GM19239 (cell line): ENCODE measurements around the gene SPINK1.
A peak's percentile ranks its signal among the peaks of the same experiment; 100 is the strongest.
"Not testable (repeated sequence)": the region's sequence is repeated elsewhere in the genome, so short reads cannot be mapped to it uniquely, and the experiment has no call there.

Experiments
- DNase-seq: peaks from one replicate; pipeline ENCODE4 v3.0.0; 2011; ENCODE audit warnings: low spot score; ENCODE audit not compliant: insufficient read length
- FAIRE-seq: peaks from 2 replicates; lab custom pipeline; 2011; peaks lifted over from hg19 to GRCh38; lab: Jason Lieb, UNC

SPINK1 gene

DNA sequence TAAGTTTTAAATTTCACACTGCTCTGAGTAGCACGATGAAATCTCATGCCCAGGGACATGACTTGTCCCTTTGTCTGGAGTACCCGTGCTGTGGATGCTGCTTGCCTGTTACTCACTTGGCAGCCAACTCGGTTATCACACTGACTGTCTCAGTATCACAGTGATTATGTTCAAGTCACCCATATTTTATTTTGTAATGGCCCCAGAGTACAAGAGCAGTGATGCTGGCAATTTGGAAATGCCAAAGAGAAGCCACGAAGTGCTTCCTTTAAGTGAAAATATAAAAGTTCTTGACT, 24.3 kb upstream of the SPINK1 start:
- FAIRE-seq (no peak), DNase-seq (no peak)

DNA sequence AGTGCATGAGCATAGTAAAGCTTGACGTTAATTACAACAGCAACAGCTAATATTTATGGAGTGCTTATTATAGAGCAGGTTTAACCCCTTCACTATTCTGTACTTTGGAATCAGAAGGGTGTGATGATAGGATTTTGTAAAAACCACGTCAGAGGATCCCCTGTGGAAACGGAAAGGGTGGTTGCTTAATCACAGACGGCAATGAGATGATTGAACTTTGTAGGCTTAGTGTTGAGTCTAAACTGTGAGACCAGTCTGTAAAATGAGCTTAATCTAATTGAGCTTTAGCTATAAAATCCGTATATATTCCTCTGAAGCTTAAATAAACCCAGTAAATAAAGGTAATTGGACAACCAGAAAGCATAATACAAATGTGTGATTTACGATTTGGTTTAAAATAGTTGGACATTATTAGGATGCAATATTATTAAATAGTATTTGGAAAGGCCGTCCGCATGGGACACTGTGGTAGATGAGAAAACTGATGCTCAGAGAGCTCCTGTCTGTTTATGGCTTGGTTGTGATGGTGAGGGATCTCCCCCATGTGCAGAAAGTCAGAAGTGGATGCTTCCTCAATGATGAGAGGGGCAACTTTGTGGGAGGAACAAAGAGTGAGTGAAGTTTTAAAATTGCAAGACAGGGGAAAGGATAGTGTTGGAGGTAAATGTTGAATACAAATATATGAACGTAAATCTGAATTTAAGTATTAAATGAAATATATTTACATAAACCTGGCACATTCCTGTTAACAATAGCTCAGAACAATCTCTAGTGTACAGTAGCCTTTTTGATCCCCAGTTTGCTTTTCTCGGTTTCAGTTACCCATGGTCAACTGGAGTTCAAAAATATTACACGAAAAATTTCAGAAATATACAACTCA, 23.7 kb upstream of the SPINK1 start:
- FAIRE-seq, result no peak
- DNase-seq, result no peak

- no peak for FAIRE-seq
- DNase-seq, result no peak
Measured at GRCh38 chr5:147854331-147854730, 22.9 kb upstream of the SPINK1 start.

- FAIRE-seq, result no peak
- DNase-seq, result no peak
Measured at GRCh38 chr5:147853372-147853987, 22.0 kb upstream of the SPINK1 start.

GRCh38 chr5:147852365-147852764, 20.9 kb upstream of the SPINK1 start:
- FAIRE-seq (no peak), DNase-seq (no peak)

- no peak for DNase-seq
- no peak for FAIRE-seq
Measured at GRCh38 chr5:147851578-147851977, 20.1 kb upstream of the SPINK1 start.

DNA sequence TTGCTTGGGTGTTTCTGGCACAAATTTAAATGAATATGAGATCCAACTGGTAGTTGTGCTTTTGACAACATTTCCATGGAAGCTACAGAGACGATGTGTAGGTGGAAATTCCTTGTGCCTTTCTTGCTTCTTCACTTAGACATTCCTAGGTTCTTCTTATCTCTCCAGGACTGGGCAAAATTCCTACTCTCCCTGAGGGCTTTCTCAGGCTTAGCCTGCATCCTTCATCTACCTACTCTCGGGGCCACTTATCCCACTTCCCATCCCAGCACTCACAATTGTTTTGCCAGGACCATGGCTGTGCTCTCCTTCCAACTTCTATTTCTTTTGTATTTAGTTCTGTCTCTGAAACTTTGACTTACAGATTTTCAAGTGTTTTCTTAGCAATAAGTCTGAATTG, 17.8 kb upstream of the SPINK1 start:
- DNase-seq (no peak), FAIRE-seq (no peak)

- no peak for FAIRE-seq
- no peak for DNase-seq
Measured at GRCh38 chr5:147845618-147846017, 14.1 kb upstream of the SPINK1 start.

- DNase-seq, result no peak
- FAIRE-seq, result no peak
Measured at GRCh38 chr5:147844846-147845245, 13.4 kb upstream of the SPINK1 start.

GRCh38 chr5:147842869-147843268, 11.4 kb upstream of the SPINK1 start:
- no peak for FAIRE-seq

DNA sequence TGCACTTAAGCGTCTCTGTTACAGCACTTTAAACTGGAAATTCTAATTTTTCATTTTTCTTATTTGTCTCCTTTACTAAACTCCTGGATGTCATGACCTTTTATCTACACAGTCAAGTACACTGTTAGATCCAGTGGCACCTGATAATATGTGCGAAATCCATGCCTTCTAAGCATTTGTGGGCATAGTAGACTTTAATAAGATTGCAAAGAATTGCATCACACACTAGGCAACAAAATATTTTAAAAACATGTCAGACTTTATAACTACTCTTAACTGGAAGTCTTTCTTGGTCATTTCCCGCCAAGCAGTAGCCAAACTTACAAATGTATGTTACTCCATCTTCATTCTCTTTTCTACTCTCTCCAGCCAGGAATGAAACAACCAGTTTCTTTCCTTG, 5.0 kb upstream of the SPINK1 start:
- no peak for FAIRE-seq
- no peak for DNase-seq

More at GRCh38 chr5:147842869-147843268, 11.4 kb upstream of the SPINK1 start:
- no peak for DNase-seq

DNA sequence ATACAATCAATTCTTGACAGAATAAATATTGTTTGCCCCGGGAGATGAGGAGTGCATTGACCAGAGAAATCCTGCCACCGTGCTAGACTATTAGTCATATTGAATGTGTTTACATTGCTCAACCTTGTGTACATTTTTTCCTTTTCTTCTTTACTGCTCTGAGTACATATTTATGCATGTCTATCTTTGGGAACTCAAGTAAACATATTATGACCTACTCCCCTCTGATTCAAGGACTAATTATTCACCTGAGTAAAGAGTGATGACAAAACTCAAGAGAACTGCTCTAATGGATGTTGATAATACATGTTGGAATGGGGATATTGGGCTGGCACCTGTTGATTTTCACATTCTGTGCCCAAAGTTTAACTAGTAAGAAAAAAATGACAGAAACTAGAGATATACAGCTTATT, 3.9 kb upstream of the SPINK1 start:
- DNase-seq, result no peak
- FAIRE-seq, result no peak

- DNase-seq (no peak), FAIRE-seq (no peak)
Measured at GRCh38 chr5:147832541-147832940, 1.1 kb upstream of the SPINK1 start.

DNA sequence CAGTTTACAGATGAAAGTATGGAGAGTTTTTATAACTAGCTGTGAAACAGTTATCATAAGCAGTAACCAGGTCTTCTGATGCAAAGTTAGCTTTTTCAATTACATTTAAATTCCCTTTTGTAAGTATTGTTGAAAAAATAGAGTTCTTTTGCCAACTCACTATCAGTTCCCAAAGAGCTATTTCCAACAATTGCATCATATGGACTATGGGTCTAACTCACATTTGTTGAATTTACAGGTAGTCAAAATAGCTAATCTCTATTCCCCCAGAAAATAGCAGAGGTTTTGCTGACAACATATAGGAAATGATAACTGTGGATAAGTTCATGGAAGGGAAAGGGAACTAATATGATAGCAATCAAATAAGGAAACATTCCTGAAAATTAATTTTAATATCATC, 1.4 kb downstream of the SPINK1 start:
- DNase-seq (no peak), FAIRE-seq (no peak)

GRCh38 chr5:147827017-147827416, 4.5 kb downstream of the SPINK1 start:
- DNase-seq, FAIRE-seq: not testable (repeated sequence)

DNA sequence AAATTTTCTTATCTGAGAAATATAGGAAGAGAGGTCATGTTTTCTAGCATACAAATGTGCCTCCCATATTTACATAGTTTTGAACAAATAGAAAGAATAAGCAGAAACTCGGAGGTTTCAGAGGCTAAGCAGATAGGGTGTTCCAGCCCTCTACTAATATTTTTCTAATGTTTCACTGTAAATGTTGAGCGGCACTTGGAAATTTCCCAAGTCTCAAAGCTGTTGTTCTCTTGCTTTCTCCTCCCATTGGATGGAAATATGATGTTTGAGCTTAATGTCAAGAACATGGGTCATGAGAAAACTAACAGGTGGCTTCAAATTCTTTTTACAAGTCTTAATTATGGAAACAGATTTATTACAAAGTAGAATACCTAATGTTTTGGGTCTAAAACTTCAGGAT, 5.1 kb downstream of the SPINK1 start:
- no peak for DNase-seq
- FAIRE-seq, result no peak

GRCh38 chr5:147822686-147823491, 8.6 kb downstream of the SPINK1 start:
- no peak for DNase-seq
- FAIRE-seq, result peak; percentile 66

GRCh38 chr5:147822222-147822621, 9.2 kb downstream of the SPINK1 start:
- not testable (repeated sequence) for DNase-seq, FAIRE-seq

- FAIRE-seq, result no peak
Measured at GRCh38 chr5:147821766-147822165, 9.7 kb downstream of the SPINK1 start.

GRCh38 chr5:147819261-147819770, 12.2 kb downstream of the SPINK1 start:
- FAIRE-seq (no peak), DNase-seq (no peak)

More at GRCh38 chr5:147821766-147822165, 9.7 kb downstream of the SPINK1 start:
- DNase-seq, result no peak

DNA sequence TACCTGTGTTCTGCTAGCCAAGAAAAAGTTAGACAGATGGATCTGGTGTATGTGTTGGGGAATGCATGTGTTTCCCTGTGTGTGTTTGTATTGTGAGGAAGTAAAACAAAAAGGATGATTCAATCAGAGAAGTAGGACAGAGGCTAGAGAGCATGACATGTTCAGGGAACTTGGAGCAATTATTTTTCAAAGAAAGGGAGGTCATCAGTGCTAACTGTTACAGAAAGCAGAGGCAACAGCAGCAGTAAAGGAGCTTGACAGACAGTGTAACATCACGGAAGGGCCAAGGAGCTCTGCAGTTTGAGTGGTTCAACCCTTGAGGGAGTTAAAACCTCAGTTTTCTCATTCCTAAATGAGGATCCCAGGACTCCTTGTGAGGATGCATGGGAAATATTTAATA, 13.2 kb downstream of the SPINK1 start:
- DNase-seq, result no peak
- no peak for FAIRE-seq
